Measurements from ENCODE around the gene ARL6.

DNA sequence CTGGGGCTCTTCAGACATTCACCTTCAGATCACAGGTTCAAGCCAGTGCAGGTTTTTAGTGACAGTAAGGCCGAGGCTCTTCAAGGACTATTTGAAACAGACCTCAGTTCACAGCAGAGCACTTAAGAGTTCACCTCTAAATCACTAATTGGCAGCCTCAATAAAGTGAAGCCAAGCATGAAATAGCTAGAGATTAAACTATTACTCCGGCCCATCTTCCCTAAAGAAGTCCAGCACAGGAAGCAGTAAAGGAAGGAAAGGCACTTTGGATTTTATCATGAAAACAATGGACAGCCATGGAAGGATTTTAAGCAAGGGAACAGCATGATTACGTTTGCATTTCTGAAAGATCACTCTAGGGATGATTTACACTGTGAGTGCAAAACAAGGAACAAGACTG is 27.6 kb upstream of the ARL6 start:
- TF ChIP-seq EZH2 (IDR thresholded peaks at IDR 0.05; ENCODE audit: insufficient read depth, poor library complexity, severe bottlenecking) (no peak), EZH2phosphoT487 (IDR thresholded peaks at IDR 0.05; ENCODE audit: insufficient read depth, low read depth) (no peak)
